Body of pancreas (tissue), 4 donors: Measurements from ENCODE around the gene THADA. TPM values are rescaled to one million over a fixed set of nuclear protein-coding genes. Genes with fewer than 3 reads are reported as not detected.

Experiments
- ATAC-seq: fragments of 150-250 bp; one replicate; pipeline ENCODE4 v1.9.1; 2016
- DNase-seq, 4 donors: peaks; one replicate each; pipeline ENCODE4 v3.0.0-alpha.2; 2019
- H3K27ac ChIP-seq, 4 donors: fragments of 200-600 bp; sonication (generic); 1 replicate in 3 of 4; 2 replicates in 1 of 4; pipeline versions ENCODE4 v1.5.1 to v1.6.1; 2016 to 2019; ENCODE audit warnings: mild to moderate bottlenecking in 1 of 4, mixed read lengths in 1 of 4, moderate library complexity in 1 of 4
- H3K27me3 ChIP-seq, 2 donors: fragments of 200-600 bp; sonication (generic); one replicate each; pipeline ENCODE4 v1.6.0; 2016; ENCODE audit warnings: mild to moderate bottlenecking in 1 of 2
- H3K36me3 ChIP-seq, 2 donors: fragments of 200-600 bp; sonication (generic); replicated peaks in 1 of 2; 2 replicates each; pipeline ENCODE4 v1.5.1; 2016; ENCODE audit warnings: low read depth in 2 of 2; ENCODE audit not compliant: insufficient read depth in 1 of 2
- H3K4me1 ChIP-seq: fragments of 200-600 bp; sonication (generic); one replicate; pipeline ENCODE4 v1.6.0; 2016
- H3K4me3 ChIP-seq, 2 donors: fragments of 200-600 bp; sonication (generic); 1 replicate in 1 of 2; 2 replicates in 1 of 2; pipeline ENCODE4 v1.5.1; 2016 to 2019
- H3K9me3 ChIP-seq, 3 donors: fragments of 200-600 bp; sonication (generic); 1 replicate in 2 of 3; 2 replicates in 1 of 3; pipeline ENCODE4 v1.5.1; 2016
- POLR2A ChIP-seq, 3 donors: fragments of 450-650 bp; IDR thresholded peaks; one replicate each; pipeline ENCODE4 v1.6.1; 2016; ENCODE audit warnings: antibody characterized with exemption in 3 of 3, mild to moderate bottlenecking in 2 of 3
- WGBS, 2 donors: methylation state at CpG; one replicate each; pipeline ENCODE4 v1.1.5; 2017; 5-methylcytosine and 5-hydroxymethylcytosine counted together
- intact Hi-C: fragments of 100-400 bp; cut with DNase I; formaldehyde crosslinking; loops from one replicate; pipeline ENCODE4 v1.15.1; 2023
- total RNA-seq, 2 donors: library from RNA; depleted of rRNA; stranded (reverse); fragments of >200 nt; gene quantifications; one replicate each; pipeline ENCODE4 v1.1.0, GENCODE V29; 2016
- TF ChIP-seq, protein P1 (sequence below), 7 experiments: fragments of 450-650 bp in 4 of 7; fragments of 200-600 bp in 3 of 7; sonication (generic) in 3 of 7; IDR thresholded peaks; one replicate each; pipeline ENCODE4 v1.5.1; 2016 to 2019; ENCODE audit warnings: antibody characterized with exemption in 7 of 7

Gene THADA
- total RNA-seq, 2 donors from 2014 or later: 27.5 to 41.9 TPM

DNA sequence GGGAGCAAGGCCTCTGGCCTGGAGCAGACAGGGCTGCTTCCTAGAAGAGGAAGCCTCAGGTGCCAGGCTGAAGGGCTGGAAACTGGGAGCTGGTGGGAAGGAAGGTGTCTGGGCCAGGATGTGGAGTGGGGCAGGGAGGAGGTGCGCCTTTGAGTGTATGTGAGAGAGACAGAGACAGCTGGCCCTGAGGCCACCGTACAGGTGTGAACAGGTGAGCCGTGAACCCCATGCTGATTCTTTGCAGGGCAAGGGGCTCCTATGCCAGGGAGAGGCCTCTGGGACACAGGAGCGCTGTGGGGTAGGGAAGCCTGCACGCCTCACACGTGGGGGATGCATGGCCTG, 385.7 kb downstream of the THADA start:
- H3K4me3 ChIP-seq: no peak overlapping the region
- no peak for TF ChIP-seq POLR2A (IDR thresholded peaks at IDR 0.05)
- TF ChIP-seq, protein P1, sequence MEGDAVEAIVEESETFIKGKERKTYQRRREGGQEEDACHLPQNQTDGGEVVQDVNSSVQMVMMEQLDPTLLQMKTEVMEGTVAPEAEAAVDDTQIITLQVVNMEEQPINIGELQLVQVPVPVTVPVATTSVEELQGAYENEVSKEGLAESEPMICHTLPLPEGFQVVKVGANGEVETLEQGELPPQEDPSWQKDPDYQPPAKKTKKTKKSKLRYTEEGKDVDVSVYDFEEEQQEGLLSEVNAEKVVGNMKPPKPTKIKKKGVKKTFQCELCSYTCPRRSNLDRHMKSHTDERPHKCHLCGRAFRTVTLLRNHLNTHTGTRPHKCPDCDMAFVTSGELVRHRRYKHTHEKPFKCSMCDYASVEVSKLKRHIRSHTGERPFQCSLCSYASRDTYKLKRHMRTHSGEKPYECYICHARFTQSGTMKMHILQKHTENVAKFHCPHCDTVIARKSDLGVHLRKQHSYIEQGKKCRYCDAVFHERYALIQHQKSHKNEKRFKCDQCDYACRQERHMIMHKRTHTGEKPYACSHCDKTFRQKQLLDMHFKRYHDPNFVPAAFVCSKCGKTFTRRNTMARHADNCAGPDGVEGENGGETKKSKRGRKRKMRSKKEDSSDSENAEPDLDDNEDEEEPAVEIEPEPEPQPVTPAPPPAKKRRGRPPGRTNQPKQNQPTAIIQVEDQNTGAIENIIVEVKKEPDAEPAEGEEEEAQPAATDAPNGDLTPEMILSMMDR (IDR thresholded peaks at IDR 0.05): no peak
- H3K27ac ChIP-seq: no peak overlapping the region
- no peaks in the 10 kb centered on the region for H3K36me3 ChIP-seq
- H3K4me1 ChIP-seq: no peaks in the 10 kb centered on the region
- ATAC-seq: no peak
- 94 to 98% methylated on average over 4 to 5 of the region's 6 CpGs for whole genome bisulfite sequencing, 2 donors
- DNase-seq: no peak
- no peaks in the 10 kb centered on the region for H3K9me3 ChIP-seq
- intact Hi-C loops: loop anchor here (10.0 kb wide), 2 partner anchors 45 to 175 kb away; no protein-coding TSS in a partner anchor
- no peaks in the 10 kb centered on the region for H3K27me3 ChIP-seq

DNA sequence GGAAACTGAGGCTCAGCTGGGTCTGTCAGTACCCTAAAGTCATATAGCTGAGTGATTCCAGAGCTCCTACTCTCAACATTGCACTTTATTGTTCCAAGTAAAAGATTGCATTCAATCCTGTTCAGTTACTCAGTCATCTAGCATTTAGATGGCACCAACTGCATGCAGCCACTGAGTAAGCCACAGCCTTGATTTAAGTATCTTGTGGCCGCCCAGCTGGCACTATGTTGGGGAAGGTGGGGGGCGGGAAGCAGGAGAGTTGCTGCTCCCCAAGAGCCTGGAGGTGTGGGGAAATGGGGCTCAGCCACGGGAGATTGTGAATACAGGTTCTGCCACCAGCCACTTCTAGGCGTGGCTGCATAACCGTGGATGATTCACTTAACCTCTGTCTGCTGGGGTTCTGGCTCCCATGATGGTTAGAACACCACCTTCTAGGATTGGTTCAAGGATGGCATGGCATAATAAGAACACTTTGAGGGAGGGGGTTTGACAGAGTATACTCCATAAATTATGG, 386.6 kb downstream of the THADA start:
- Histone ChIP-seq H3K4me3 (no peak overlapping the region), H3K36me3 (no peaks in the 10 kb centered on the region), H3K9me3 (no peaks in the 10 kb centered on the region), H3K4me1 (no peaks in the 10 kb centered on the region), H3K27me3 (no peaks in the 10 kb centered on the region), H3K27ac (no peak overlapping the region)
- no peak for TF ChIP-seq POLR2A (IDR thresholded peaks at IDR 0.05)
- TF ChIP-seq, protein P1 (IDR thresholded peaks at IDR 0.05): no peak
- ATAC-seq (no peak), DNase-seq (no peak)
- WGBS, 2 donors: 76 to 86% methylated on average over 4 to 5 of the region's 5 CpGs
- intact Hi-C loops: no loop called here

DNA sequence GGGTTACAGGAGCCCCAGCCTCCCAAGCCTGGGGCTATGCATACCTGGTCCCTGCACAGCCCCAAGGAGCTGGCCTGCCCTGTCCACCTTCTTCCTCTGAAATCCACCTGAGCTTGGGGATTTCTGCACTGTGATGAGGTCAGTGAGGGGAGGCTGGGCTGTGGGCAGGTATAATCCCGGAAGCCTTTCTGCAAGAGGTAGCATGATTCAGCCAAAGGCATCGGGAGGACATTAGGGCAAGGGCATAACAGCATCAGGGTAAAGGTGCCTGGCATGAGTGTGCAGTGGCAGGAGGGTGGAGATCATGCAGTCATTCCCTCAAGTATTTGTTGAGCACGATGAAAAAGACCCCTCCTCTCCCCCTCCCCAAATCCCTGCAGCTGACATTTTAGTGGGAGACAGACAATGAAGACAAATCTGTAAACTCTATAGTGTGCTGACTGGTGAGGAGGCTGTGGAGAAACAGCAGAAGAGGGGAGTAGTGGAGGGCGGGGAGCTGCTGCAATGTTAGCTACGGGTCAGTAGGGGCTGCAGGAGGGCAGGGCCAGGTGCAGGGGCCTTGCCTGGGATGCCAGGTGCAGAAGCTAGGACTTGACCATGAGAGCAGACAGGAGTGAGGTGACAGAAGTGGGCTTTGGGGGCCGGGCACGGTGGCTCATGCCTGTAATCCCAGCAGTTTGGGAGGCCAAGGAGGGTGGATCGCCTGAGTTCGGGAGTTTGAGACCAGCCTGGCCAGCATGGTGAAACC, 388.1 kb downstream of the THADA start:
- DNase-seq (no peak), ATAC-seq (no peak)
- no peak overlapping the region for H3K27ac ChIP-seq
- H3K4me3 ChIP-seq: no peak overlapping the region
- TF ChIP-seq POLR2A (IDR thresholded peaks at IDR 0.05): no peak
- TF ChIP-seq, protein P1 (IDR thresholded peaks at IDR 0.05): no peak
- intact Hi-C loops: no loop called here
- no peaks in the 10 kb centered on the region for H3K4me1 ChIP-seq
- no peaks in the 10 kb centered on the region for H3K9me3 ChIP-seq
- H3K36me3 ChIP-seq: no peaks in the 10 kb centered on the region
- 74 to 76% methylated on average over 9 of the region's 9 CpGs for WGBS, 2 donors
- H3K27me3 ChIP-seq: no peaks in the 10 kb centered on the region

DNA sequence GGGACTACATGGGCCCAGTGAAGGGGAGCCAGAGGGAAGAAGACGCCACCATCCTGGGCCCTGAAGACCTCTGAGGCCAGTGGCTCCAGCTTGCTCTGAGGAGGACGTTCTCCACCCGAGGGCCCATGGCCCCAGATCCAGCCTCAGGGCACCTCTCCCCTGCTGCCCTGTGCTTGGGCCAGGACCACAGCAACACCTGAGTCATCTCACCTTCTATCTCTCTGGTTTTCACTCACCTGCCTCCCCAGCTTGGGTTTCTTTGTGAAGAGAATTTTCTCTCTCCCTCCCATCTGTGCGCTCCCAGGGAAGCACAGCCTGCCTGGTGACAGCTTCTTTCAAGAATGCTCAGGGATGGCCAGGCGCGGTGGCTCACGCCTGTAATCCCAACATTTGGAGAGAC, 389.2 kb downstream of the THADA start:
- DNase-seq (no peak), ATAC-seq (no peak)
- Histone ChIP-seq H3K4me1 (no peaks in the 10 kb centered on the region), H3K36me3 (no peaks in the 10 kb centered on the region), H3K27me3 (no peaks in the 10 kb centered on the region), H3K4me3 (no peak overlapping the region), H3K9me3 (no peaks in the 10 kb centered on the region), H3K27ac (no peak overlapping the region)
- 91 to 97% methylated on average over 7 of the region's 7 CpGs for WGBS, 2 donors
- intact Hi-C loops: no loop called here
- TF ChIP-seq, protein P1 (IDR thresholded peaks at IDR 0.05): no peak
- TF ChIP-seq POLR2A (IDR thresholded peaks at IDR 0.05): no peak

DNA sequence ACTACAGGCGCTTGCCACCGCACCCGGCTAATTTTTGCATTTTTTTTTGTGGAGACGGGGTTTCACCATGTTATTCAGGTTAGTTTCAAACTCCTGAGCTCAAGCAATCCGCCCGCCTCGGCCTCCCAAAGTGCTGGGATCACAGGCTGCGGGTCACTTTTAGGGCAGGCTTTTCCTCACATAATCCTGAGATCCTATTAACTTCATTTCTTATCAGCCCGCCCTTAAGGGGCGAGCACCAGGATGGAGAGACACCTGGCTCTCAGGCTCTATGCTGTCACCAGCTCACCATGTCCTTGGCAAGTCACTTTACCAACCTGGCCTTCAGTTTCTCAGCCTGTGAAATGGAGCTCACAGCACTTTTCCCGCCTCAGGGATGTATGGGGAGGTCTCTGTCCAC, 392.5 kb downstream of the THADA start:
- WGBS, 2 donors: 94% methylated on average over 10 to 11 of the region's 11 CpGs

More for the DNA sequence above, 392.5 kb downstream of the THADA start:
- no peak for DNase-seq
- Histone ChIP-seq H3K9me3 (no peaks in the 10 kb centered on the region), H3K36me3 (no peaks in the 10 kb centered on the region), H3K4me3 (no peak overlapping the region), H3K27me3 (no peaks in the 10 kb centered on the region), H3K27ac (no peak overlapping the region), H3K4me1 (peaks cover 11% of the 10 kb centered on the region)
- intact Hi-C loops: no loop called here
- no peak for ATAC-seq
- no peak for TF ChIP-seq POLR2A (IDR thresholded peaks at IDR 0.05)
- TF ChIP-seq, protein P1 (IDR thresholded peaks at IDR 0.05): no peak
